Activated T-helper 17 cell treated with anti-CD3 and anti-CD28 coated beads, Interleukin-2, amount 50 U/mL, for 72 hours (primary cell): ENCODE data around the gene TOM1. TPM values are rescaled to one million over a fixed set of nuclear protein-coding genes. Genes with fewer than 3 reads are reported as not detected.

Experiments
- ATAC-seq: fragments of 150-1000 bp; cut with Tn5 transposase; replicated peaks from 2 replicates; pipeline ENCODE4 v1.10.0; 2021; ENCODE audit warnings: mild to moderate bottlenecking, moderate library complexity
- H3K27ac Mint-ChIP-seq: one replicate; pipeline ENCODE4 v1.8.0; 2022; ENCODE audit warnings: mixed read lengths
- H3K27me3 Mint-ChIP-seq: one replicate; pipeline ENCODE4 v1.8.0; 2022; ENCODE audit warnings: mixed read lengths
- H3K36me3 Mint-ChIP-seq: one replicate; pipeline ENCODE4 v1.8.0; 2022; ENCODE audit warnings: low read depth, mild to moderate bottlenecking, mixed read lengths
- H3K4me1 Mint-ChIP-seq: one replicate; pipeline ENCODE4 v1.8.0; 2022; ENCODE audit warnings: mixed read lengths
- H3K4me3 Mint-ChIP-seq: one replicate; pipeline ENCODE4 v1.8.0; 2022; ENCODE audit warnings: mild to moderate bottlenecking, mixed read lengths
- H3K9me3 Mint-ChIP-seq: one replicate; pipeline ENCODE4 v1.8.0; 2022; ENCODE audit warnings: mixed read lengths
- total RNA-seq, 2 donors: library from RNA; stranded (reverse); gene quantifications; one replicate each; pipeline ENCODE4 v1.2.3, GENCODE V29; 2022

TOM1 gene
- total RNA-seq, 2 donors from 2014 or later = 21.5 to 60.0 TPM

GRCh38 chr22:35324762-35325161, 25.1 kb downstream of the TOM1 start:
- Mint-ChIP-seq H3K4me1 (peaks cover 4% of the 10 kb centered on the region), H3K27ac (no peak overlapping the region), H3K9me3 (no peaks in the 10 kb centered on the region), H3K27me3 (no peaks in the 10 kb centered on the region), H3K36me3 (peaks cover 90% of the 10 kb centered on the region), H3K4me3 (no peak overlapping the region)
- no peak for ATAC-seq

DNA sequence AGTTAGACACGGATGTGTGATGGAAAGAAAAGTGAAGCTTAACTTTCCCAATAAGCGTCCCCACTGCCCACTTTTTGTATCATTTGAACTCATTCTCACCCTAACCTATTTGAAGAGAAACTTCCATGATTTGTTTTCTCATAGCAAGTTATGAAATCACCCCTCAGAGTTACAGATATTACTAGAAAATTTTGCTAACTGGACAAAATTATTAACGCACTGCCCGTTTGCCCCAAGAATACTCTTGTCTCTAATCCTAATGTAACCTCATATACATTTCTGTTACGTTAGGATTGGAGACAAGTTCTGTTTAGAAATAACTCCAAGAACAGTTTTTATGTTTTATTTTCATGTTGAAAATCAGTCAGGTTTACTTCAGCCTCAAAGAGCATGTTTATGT, 25.5 kb downstream of the TOM1 start:
- H3K4me3 Mint-ChIP-seq = no peak overlapping the region
- H3K36me3 Mint-ChIP-seq = peaks cover 93% of the 10 kb centered on the region
- no peak overlapping the region for H3K27ac Mint-ChIP-seq
- H3K27me3 Mint-ChIP-seq = no peaks in the 10 kb centered on the region
- no peaks in the 10 kb centered on the region for H3K9me3 Mint-ChIP-seq
- no peak for ATAC-seq
- peaks cover 5% of the 10 kb centered on the region for H3K4me1 Mint-ChIP-seq

DNA sequence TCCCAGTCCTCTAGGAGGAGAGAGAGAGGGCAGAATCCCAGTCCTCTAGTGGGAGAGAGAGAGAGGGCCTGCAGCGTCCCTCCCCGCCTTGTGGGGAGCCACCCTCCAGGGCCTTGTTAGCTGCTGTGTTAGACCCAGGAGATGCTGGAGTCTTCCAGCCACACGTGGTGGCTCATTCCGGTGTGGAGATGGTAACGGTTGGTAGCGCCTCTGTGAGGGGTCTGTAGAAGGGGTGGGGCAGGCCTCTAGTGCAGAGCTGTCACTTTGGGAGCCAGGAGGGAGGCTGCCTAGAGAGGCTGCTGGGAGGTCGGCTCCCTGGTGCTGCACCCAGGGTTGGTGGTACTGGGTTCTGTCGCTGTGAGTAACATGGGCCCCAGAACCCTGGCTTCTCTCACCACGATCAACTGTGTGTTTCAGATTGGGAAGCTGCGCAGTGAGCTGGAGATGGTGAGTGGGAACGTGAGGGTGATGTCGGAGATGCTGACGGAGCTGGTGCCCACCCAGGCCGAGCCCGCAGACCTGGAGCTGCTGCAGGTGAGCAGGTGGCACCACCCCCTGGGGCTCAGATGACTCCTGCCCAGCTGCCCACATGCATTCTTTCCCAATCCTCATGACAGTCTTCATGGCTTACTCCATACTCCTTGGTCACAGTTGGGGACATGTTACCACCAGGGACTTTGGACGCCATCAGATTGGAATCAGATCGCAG, 27.3 kb downstream of the TOM1 start:
- Mint-ChIP-seq H3K36me3 (peaks cover 94% of the 10 kb centered on the region), H3K4me1 (peaks cover 11% of the 10 kb centered on the region), H3K27me3 (no peaks in the 10 kb centered on the region), H3K27ac (no peak overlapping the region), H3K4me3 (no peak overlapping the region), H3K9me3 (no peaks in the 10 kb centered on the region)
- no peak for ATAC-seq

DNA sequence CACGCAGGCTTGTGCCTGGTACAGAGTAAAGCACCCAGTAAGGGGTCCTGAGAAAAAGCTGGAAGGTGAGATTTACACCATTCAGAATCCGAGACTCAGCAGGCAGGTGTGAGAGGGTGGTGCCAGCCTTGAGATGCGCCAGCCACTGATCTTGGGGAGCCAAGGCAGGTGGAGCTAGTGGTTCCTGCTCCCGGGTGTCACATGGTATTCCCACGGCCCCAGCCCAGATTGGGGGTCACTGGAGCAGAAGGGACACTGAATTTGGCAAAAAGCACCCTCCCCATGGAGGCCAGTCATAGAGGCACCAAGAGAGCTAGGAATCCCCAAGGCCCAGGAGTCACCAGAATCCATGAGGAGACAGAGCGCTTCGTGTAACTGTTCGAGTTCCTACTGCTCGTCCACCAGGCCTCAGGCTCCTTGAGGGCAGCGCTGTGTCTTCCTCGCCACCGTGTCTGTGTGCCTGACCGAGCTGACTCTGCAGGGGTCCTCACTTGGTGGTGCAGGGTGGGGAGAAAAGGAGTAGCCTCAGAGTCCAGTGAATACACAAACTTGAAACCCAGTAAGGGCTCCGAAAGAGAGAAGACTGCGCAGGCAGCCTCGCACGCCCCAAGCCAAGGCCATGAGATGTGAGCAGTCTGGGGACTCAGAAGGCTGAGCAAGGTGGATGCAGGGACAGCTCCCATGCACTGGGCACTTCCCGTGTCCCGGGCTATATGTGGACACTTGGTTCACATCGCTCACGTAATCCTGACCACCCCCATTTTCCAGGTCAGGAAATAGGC, 28.2 kb downstream of the TOM1 start:
- H3K4me1 Mint-ChIP-seq = peaks cover 11% of the 10 kb centered on the region
- no peak overlapping the region for H3K4me3 Mint-ChIP-seq
- H3K36me3 Mint-ChIP-seq = peaks cover 94% of the 10 kb centered on the region
- H3K9me3 Mint-ChIP-seq = no peaks in the 10 kb centered on the region
- no peak overlapping the region for H3K27ac Mint-ChIP-seq
- no peaks in the 10 kb centered on the region for H3K27me3 Mint-ChIP-seq
- ATAC-seq = no peak

DNA sequence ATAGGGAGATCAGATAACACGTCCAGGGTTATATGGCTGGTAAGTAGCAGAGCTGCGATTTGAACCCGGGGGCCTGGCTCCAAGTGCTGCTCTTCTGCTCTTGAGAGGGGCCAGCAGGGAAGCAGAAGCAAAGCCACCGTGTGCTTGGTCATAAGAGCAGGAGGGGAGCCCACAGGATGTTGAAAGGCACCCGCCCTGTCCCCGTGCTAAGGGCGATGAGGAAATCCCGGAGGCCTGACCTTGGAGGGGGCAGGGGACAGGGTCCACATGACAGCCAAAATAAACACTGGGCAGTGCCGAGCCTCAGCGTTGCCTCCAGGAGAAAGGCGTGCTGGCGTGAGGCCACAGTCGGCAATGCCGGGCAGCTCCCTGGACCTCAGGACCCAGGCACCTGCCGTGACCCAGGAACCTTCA, 28.8 kb downstream of the TOM1 start:
- Mint-ChIP-seq H3K27me3 (no peaks in the 10 kb centered on the region), H3K9me3 (no peaks in the 10 kb centered on the region), H3K4me3 (no peak overlapping the region), H3K36me3 (peaks cover 91% of the 10 kb centered on the region), H3K4me1 (peaks cover 11% of the 10 kb centered on the region), H3K27ac (no peak overlapping the region)
- no peak for ATAC-seq

- Mint-ChIP-seq H3K27ac (no peak overlapping the region), H3K36me3 (peaks cover 91% of the 10 kb centered on the region), H3K9me3 (no peaks in the 10 kb centered on the region), H3K27me3 (no peaks in the 10 kb centered on the region), H3K4me1 (peaks cover 18% of the 10 kb centered on the region), H3K4me3 (peak overlapping the region; percentile 78)
- no peak for ATAC-seq
Measured at GRCh38 chr22:35329114-35329847, 29.6 kb downstream of the TOM1 start.

GRCh38 chr22:35330258-35330861, 30.7 kb downstream of the TOM1 start:
- peak; percentile 81 for ATAC-seq
- peak overlapping the region; percentile 78 for H3K4me3 Mint-ChIP-seq
- peak overlapping the region; percentile 89 for H3K27ac Mint-ChIP-seq
- peaks cover 18% of the 10 kb centered on the region for H3K4me1 Mint-ChIP-seq
- peaks cover 88% of the 10 kb centered on the region for H3K36me3 Mint-ChIP-seq
- no peaks in the 10 kb centered on the region for H3K27me3 Mint-ChIP-seq
- no peaks in the 10 kb centered on the region for H3K9me3 Mint-ChIP-seq

- Mint-ChIP-seq H3K27me3 (no peaks in the 10 kb centered on the region), H3K4me1 (peaks cover 18% of the 10 kb centered on the region), H3K9me3 (no peaks in the 10 kb centered on the region), H3K4me3 (no peak overlapping the region), H3K36me3 (peaks cover 80% of the 10 kb centered on the region), H3K27ac (peak overlapping the region; percentile 63)
- ATAC-seq = no peak
Measured at GRCh38 chr22:35332278-35332677, 32.6 kb downstream of the TOM1 start.

DNA sequence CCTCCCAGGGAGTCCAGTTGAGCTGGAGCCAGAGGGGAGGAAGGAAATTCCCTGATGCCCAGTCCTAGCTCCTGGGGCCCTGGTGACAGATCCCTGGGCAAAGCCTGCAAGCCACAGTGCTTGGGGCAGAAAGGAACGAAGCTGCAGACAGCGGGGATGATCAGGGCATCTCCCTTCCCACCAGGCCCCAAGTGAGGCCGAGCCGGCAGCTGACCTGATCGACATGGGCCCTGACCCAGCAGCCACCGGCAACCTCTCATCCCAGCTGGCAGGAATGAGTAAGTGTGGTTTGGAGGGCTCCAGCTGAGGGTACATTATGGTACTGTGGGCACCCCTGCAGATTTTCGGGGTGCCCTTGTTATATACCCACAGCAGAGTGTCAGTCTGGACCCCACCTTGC, 33.5 kb downstream of the TOM1 start:
- Mint-ChIP-seq H3K27me3 (no peaks in the 10 kb centered on the region), H3K36me3 (peaks cover 71% of the 10 kb centered on the region), H3K4me3 (no peak overlapping the region), H3K9me3 (no peaks in the 10 kb centered on the region), H3K4me1 (peaks cover 18% of the 10 kb centered on the region), H3K27ac (peak overlapping the region; percentile 88)
- ATAC-seq = no peak

DNA sequence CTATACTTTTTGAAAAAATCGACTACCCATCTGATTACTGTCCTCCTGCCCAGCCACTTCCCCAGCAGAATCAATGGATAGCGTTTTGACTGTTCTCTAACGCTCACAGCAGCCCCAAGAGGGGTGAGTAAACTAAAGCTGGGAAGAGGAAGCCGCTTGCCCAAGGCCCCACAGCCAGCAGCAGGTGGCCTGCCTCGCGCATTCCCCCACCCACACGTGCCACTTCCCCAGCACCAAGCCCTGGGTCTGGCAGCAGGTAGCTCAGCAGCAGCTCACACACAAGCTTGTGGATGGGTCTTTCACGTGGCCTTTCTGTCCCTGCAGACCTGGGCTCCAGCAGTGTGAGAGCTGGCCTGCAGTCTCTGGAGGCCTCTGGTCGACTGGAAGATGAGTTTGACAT, 34.3 kb downstream of the TOM1 start:
- peak; percentile 60 for ATAC-seq
- H3K27ac Mint-ChIP-seq = peak overlapping the region; percentile 88
- H3K4me3 Mint-ChIP-seq = peak overlapping the region; percentile 53

GRCh38 chr22:35335468-35335867, 35.8 kb downstream of the TOM1 start:
- Mint-ChIP-seq H3K36me3 (peaks cover 67% of the 10 kb centered on the region), H3K4me3 (no peak overlapping the region), H3K4me1 (peaks cover 10% of the 10 kb centered on the region), H3K27ac (no peak overlapping the region), H3K9me3 (no peaks in the 10 kb centered on the region), H3K27me3 (no peaks in the 10 kb centered on the region)
- ATAC-seq = no peak

More for the DNA sequence above, 34.3 kb downstream of the TOM1 start:
- Mint-ChIP-seq H3K9me3 (no peaks in the 10 kb centered on the region), H3K27me3 (no peaks in the 10 kb centered on the region), H3K4me1 (peaks cover 18% of the 10 kb centered on the region), H3K36me3 (peaks cover 66% of the 10 kb centered on the region)

DNA sequence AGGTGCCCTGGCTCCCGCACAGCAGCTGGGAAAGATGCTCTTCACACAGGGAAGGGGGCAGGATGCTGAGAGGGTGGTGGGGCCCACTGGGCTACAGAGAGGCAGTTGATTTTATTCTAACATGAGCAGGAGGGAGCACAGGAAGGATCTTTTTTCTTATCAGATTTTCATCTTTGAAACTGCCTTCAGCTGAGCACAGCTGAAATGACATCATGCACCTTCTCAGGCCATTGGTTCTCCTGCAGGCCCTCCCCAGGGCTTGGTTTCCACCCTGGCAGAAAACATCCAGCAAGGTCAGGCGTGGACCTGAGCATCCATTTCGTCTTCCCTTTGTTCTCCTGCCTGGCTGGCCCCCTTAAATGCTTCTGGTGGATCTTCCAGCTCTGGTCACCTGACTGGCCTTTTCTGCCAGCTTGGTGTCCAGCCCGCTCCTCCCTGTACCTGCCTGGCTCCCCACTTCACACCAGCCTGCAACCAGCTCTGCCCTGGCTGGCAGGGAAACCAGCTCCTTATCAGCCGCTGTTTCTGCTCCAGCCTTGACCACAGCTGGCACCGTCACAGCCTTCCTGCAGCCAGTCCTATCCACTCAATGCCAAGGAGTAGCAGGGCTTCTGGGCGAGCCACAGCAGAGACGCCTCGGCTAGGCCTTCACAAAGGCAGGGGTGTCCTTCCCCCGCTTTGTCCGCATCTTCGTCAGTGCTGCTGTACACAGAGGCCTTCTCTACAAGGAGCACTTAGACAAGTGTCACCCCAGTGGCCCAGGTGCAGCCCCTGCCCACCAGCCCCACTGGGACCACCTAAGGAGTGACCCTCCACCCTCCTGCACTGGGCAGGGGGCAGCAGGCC, 36.5 kb downstream of the TOM1 start:
- no peak for ATAC-seq
- Mint-ChIP-seq H3K27me3 (no peaks in the 10 kb centered on the region), H3K36me3 (peaks cover 67% of the 10 kb centered on the region), H3K27ac (no peak overlapping the region), H3K4me1 (peaks cover 7% of the 10 kb centered on the region), H3K4me3 (no peak overlapping the region), H3K9me3 (no peaks in the 10 kb centered on the region)

DNA sequence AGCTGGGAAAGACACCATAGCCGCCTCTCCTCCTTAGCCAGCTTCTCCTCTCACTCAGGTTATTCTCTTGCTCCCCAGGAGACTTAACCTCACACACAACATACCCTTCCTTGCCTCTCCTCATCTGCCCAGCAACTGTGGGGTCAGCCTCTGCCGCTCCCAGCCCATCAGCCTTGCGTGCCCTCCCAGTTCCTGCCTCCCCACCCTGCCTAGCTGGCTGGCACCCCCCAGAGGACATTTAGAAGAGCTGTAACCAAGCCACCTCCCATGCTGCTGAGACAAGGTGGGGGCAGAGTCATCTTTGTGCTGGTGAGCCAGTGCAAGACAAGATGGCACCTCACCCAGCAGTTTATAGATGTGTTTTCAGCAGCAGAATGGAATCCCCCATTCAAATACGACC, 38.2 kb downstream of the TOM1 start:
- no peak for ATAC-seq
- Mint-ChIP-seq H3K27me3 (no peaks in the 10 kb centered on the region), H3K36me3 (peaks cover 49% of the 10 kb centered on the region), H3K4me3 (no peak overlapping the region), H3K27ac (no peak overlapping the region), H3K4me1 (peaks cover 7% of the 10 kb centered on the region), H3K9me3 (no peaks in the 10 kb centered on the region)
